AG04449 (cell line): Measurements from ENCODE around the gene HNRNPD.
"Not testable (repeated sequence)": the region's sequence is repeated elsewhere in the genome, so short reads cannot be mapped to it uniquely, and the experiment has no call there.

Experiments used
- CTCF ChIA-PET: fragments of 350-600 bp; formaldehyde crosslinking; extraction: SDS; loops from one replicate; lab custom pipeline; 2021; ENCODE audit warnings: antibody characterized with exemption; lab: Yijun Ruan, JAX
- POLR2A ChIA-PET: fragments of 400-600, 350-600 bp; formaldehyde crosslinking; extraction: SDS; loops from one replicate; lab custom pipeline; 2020; ENCODE audit warnings: antibody characterized with exemption, inconsistent platforms; lab: Yijun Ruan, JAX
- DNase-seq: peaks from one replicate; pipeline ENCODE4 v3.0.0-alpha.2; 2010; ENCODE audit warnings: low read depth, low spot score
- H3K4me3 ChIP-seq: 2 replicates; pipeline ENCODE4 v1.5.1; 2011; ENCODE audit warnings: low read depth, mild to moderate bottlenecking, control low read depth, low read length
- TF ChIP-seq, protein P1 (sequence below): IDR thresholded peaks from one replicate; pipeline ENCODE4 v1.5.1; 2011; ENCODE audit warnings: mild to moderate bottlenecking, moderate library complexity, low read length, control low read depth, inconsistent platforms; ENCODE audit not compliant: insufficient read depth; ENCODE audit errors: missing control alignments

HNRNPD gene

DNA sequence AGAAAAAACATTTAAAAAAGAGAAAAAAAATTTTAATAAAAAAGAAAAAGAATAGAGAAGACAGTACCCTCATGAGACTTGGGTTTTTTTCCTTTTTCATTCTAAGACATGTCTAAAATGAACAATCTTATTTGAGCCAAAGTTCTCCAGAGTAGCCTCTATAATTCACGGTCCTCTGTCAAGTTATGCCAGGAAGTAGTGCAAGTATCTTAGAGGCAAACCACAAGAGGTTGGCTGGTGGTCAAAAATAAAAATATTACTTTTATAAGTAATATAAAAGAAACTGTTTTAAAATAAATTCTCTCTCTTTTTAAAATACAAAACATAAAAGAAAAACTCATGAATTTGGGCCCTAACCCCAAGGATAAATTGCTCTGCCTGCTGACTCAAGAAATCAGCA, 29.9 kb upstream of the HNRNPD start:
- CTCF ChIA-PET, result no interaction called here
- H3K4me3 ChIP-seq, result no peak overlapping the region
- POLR2A ChIA-PET, result no interaction called here
- DNase-seq, result no peak
- TF ChIP-seq, protein P1, sequence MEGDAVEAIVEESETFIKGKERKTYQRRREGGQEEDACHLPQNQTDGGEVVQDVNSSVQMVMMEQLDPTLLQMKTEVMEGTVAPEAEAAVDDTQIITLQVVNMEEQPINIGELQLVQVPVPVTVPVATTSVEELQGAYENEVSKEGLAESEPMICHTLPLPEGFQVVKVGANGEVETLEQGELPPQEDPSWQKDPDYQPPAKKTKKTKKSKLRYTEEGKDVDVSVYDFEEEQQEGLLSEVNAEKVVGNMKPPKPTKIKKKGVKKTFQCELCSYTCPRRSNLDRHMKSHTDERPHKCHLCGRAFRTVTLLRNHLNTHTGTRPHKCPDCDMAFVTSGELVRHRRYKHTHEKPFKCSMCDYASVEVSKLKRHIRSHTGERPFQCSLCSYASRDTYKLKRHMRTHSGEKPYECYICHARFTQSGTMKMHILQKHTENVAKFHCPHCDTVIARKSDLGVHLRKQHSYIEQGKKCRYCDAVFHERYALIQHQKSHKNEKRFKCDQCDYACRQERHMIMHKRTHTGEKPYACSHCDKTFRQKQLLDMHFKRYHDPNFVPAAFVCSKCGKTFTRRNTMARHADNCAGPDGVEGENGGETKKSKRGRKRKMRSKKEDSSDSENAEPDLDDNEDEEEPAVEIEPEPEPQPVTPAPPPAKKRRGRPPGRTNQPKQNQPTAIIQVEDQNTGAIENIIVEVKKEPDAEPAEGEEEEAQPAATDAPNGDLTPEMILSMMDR, result no peak

DNA sequence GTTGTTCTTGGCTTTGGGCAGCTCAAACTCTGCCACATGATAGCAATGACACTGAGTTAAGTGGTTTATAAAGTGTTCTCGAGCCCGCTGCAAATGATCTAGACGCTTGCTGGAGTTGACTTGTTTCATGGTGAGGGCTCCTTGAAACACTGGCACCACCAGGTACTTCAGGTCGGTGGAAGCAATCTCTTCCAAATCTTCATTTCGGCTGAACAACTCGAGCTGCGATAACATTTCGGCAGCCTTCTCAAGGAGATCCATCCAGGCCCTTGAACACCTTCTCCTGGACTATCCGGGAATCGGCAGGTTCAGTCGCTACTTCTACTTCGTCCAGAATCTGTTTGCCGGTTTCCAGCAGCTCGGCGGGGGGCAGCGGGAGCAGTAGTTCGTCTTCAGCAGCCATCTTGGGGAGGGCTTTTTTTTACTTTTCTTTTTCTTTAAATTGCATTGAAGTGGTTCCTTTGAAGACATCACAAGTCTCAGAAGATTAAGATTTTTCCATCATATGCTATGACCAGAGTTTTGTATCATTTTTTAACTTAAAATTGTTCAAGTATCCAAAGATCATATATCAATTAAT, 28.5 kb upstream of the HNRNPD start:
- POLR2A ChIA-PET, result no interaction called here

DNA sequence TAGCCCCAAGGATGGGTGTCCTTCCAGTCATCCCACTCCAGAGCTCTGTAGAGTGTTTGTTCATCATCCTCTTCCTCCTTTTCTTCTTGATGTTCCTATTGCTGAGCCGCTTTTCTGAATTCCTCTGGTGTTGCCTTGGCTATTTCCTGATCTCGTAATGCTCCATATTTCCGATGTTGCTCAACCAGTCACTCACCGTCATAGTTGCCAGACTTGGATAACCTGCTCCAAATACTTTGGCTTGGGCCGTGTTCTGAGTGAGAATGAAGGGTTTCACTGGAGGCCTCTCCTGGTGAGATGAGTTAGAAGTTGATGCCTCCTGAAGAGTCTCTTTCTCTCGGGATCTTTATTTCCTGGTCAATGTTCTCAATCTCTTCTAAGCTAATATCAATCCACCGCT, 27.8 kb upstream of the HNRNPD start:
- DNase-seq, result no peak
- ChIA-PET POLR2A (no interaction called here), CTCF (no interaction called here)
- TF ChIP-seq, protein P1, result no peak
- no peak overlapping the region for H3K4me3 ChIP-seq

More for the DNA sequence above, 28.5 kb upstream of the HNRNPD start:
- TF ChIP-seq, protein P1, result no peak
- no peak for DNase-seq
- no peak overlapping the region for H3K4me3 ChIP-seq
- CTCF ChIA-PET, result no interaction called here

DNA sequence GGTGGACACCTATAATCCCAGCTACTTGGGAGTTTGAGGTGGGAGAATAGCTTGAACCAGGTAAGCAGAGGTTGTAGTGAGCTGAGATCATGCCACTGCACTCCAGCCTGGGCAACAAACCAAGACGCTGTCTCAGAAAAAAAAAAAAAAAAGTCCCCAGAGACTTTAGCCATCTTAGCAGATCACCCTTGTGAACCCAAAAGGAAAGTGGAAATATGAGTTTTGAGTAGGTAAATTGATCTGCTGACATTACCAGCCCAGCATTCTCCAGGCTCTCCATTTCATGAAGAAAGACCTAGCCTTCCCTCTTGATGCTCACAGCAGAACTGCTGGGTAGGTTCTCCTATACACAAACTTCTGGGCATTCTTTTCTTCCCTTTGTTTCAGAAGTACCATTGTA, 24.5 kb upstream of the HNRNPD start:
- CTCF ChIA-PET, result interaction anchor here (0.8 kb wide), 1 partner anchor 18 kb away, joined by 3 read pairs; no protein-coding TSS in a partner anchor
- DNase-seq, result no peak

DNA sequence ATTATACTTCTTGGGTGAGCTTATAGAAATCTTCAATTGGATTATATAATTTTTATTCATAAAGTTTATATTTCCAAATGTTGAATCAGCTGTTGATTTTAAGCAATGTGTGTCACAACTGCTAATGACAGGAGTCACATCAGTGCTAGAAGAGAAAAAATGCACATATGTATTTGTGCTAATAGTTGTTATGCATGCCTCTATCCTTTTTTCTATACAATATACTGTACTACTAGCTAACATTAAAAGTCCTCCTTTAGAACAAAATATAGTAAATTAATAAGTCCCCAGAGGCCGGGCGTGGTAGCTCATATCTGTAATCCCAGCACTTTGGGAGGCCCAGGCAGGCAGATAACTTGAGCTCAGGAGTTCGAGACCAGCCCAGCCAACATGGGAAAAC, 23.7 kb upstream of the HNRNPD start:
- ChIA-PET POLR2A (interaction anchor here (1.1 kb wide), 1 partner anchor 24 kb away, joined by 3 read pairs; no protein-coding TSS in a partner anchor), CTCF (interaction anchor here (0.8 kb wide), 1 partner anchor 19 kb away, joined by 3 read pairs; no protein-coding TSS in a partner anchor)
- DNase-seq, result no peak
- TF ChIP-seq, protein P1, result no peak
- H3K4me3 ChIP-seq, result no peak overlapping the region

More for the DNA sequence above, 24.5 kb upstream of the HNRNPD start:
- no peak overlapping the region for H3K4me3 ChIP-seq
- POLR2A ChIA-PET, result no interaction called here
- TF ChIP-seq, protein P1, result no peak

DNA sequence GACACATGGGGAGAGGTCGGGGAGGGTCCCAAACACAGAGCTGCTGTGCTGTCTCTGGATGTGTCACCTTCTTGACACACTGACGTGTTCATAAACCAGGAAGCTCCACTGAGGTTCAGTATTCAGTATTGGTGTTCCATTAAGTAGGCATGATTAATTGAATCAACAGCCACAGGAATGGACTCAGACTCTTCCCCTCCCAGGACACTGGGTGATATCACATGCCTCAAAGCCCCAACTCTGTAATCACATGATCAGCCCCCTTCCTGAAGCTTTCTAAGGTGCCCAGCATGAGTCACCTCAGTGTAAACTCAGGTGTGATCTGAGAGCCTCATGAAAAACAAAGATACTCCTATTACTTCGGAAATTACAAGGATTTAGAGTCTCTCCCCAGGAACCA, 21.1 kb upstream of the HNRNPD start:
- no peak for DNase-seq
- ChIA-PET POLR2A (no interaction called here), CTCF (no interaction called here)
- H3K4me3 ChIP-seq, result no peak overlapping the region
- TF ChIP-seq, protein P1, result no peak

DNA sequence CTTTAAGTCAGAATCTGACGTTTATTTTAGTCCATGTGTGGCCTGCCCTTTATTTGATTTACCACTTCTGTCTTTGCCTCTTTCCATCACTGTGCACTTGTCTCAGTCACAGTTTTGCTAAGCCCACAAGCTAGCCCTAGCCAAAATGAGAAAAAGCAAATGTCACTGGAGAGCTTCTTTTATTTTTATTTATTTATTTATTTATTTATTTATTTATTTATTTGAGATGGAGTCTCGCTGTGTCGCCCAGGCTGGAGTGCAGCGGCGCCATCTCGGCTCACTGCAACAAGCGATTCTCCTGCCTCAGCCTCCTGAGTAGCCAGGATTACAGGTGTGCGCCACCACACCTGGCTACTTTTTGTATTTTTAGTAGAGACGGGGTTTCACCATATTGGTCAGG, 16.3 kb upstream of the HNRNPD start:
- DNase-seq, POLR2A ChIA-PET, H3K4me3 ChIP-seq, CTCF ChIA-PET: not testable (repeated sequence)
